HepG2 (cell line): ENCODE data around the gene ENO3. TPM values are rescaled to one million over a fixed set of nuclear protein-coding genes. Genes with fewer than 3 reads are reported as not detected.
A peak's percentile ranks its signal among the peaks of the same experiment; 100 is the strongest.

Source experiments
- CTCF ChIP-seq: sonication (generic); formaldehyde crosslinking; IDR thresholded peaks from 2 replicates; pipeline ENCODE4 v1.5.0; 2020; ENCODE audit warnings: mild to moderate bottlenecking, missing genetic modification reagents, moderate library complexity
- ETV6 ChIP-seq: sonication (generic); formaldehyde crosslinking; conservative IDR thresholded peaks from 2 replicates; pipeline ENCODE4 v1.4.0; 2020; ENCODE audit warnings: missing genetic modification reagents
- HNF4A ChIP-seq: sonication (generic); formaldehyde crosslinking; IDR thresholded peaks from 2 replicates; pipeline ENCODE4 v1.4.0; 2020; ENCODE audit warnings: missing genetic modification reagents
- IRF1 ChIP-seq: sonication (generic); formaldehyde crosslinking; IDR thresholded peaks from 2 replicates; pipeline ENCODE4 v1.4.0; 2020; ENCODE audit warnings: low read depth, mild to moderate bottlenecking, missing genetic modification reagents
- NRL ChIP-seq: sonication (generic); formaldehyde crosslinking; IDR thresholded peaks from 2 replicates; pipeline ENCODE4 v1.5.0; 2020; ENCODE audit warnings: missing genetic modification reagents, mild to moderate bottlenecking, moderate library complexity, borderline replicate concordance
- PCBP1 ChIP-seq: fragments of 200-400 bp; formaldehyde crosslinking; IDR thresholded peaks from 2 replicates; pipeline ENCODE4 v1.6.1; 2017; ENCODE audit warnings: mild to moderate bottlenecking, low read depth, low read length, borderline replicate concordance
- POGK ChIP-seq: sonication (generic); formaldehyde crosslinking; conservative IDR thresholded peaks from 2 replicates; pipeline ENCODE4 v1.8.0; 2022; ENCODE audit warnings: mild to moderate bottlenecking, moderate library complexity, missing genetic modification reagents
- POLR2AphosphoS5 ChIP-seq: IDR thresholded peaks from 2 replicates; pipeline ENCODE4 v1.6.1; 2012; ENCODE audit warnings: low read depth, low read length
- PRDM10 ChIP-seq: sonication (generic); formaldehyde crosslinking; IDR thresholded peaks from 2 replicates; pipeline ENCODE4 v1.4.0; 2020; ENCODE audit warnings: low read depth, missing genetic modification reagents
- RFXANK ChIP-seq: IDR thresholded peaks from 2 replicates; pipeline ENCODE4 v1.6.1; 2016
- SKI ChIP-seq: fragments of 450-650 bp; IDR thresholded peaks from one replicate; pipeline ENCODE4 v1.6.1; 2018; ENCODE audit warnings: mild to moderate bottlenecking; ENCODE audit not compliant: partially characterized antibody
- SOX6 ChIP-seq, 2 experiments: fragments of 450-650 bp in 1 of 2; sonication (generic) in 1 of 2; formaldehyde crosslinking in 1 of 2; IDR thresholded peaks; 2 replicates each; pipeline versions ENCODE4 v1.4.0 to v1.6.1; 2017 to 2020; ENCODE audit warnings: antibody characterized with exemption in 1 of 2, mild to moderate bottlenecking in 1 of 2, missing genetic modification reagents in 1 of 2
- THRA ChIP-seq: sonication (generic); formaldehyde crosslinking; IDR thresholded peaks from 2 replicates; pipeline ENCODE4 v1.4.0; 2020; ENCODE audit warnings: missing genetic modification reagents, borderline replicate concordance
- YEATS4 ChIP-seq: sonication (generic); formaldehyde crosslinking; IDR thresholded peaks from 2 replicates; pipeline ENCODE4 v1.4.0; 2020; ENCODE audit warnings: missing genetic modification reagents, borderline replicate concordance
- ZMAT3 ChIP-seq: sonication (generic); formaldehyde crosslinking; conservative IDR thresholded peaks from 2 replicates; pipeline ENCODE4 v1.7.0; 2021; ENCODE audit warnings: missing genetic modification reagents
- ZNF232 ChIP-seq: sonication (generic); formaldehyde crosslinking; IDR thresholded peaks from 2 replicates; pipeline ENCODE4 v1.4.0; 2020; ENCODE audit warnings: missing genetic modification reagents, borderline replicate concordance
- ZNF292 ChIP-seq: sonication (generic); formaldehyde crosslinking; IDR thresholded peaks from 2 replicates; pipeline ENCODE4 v1.8.1; 2022; ENCODE audit warnings: mild to moderate bottlenecking, low read depth, missing genetic modification reagents, borderline replicate concordance
- ZNF709 ChIP-seq: sonication (generic); formaldehyde crosslinking; IDR thresholded peaks from 2 replicates; pipeline ENCODE4 v1.5.0; 2020; ENCODE audit warnings: mild to moderate bottlenecking, missing genetic modification reagents
- polyA plus RNA-seq, 8 experiments: library from polyadenylated mRNA; depleted of rRNA in 3 of 8; stranded (reverse) in 7 of 8; unstranded in 1 of 8; fragments of >200 nt; fragmentation: Illumina TruSeq in 4 of 8; extraction: Trizol in 4 of 8; gene quantifications; 2 replicates each; pipeline versions ENCODE4 v1.2.1 to v1.2.3, GENCODE V29; 2011 to 2016; ENCODE audit warnings: low read depth in 4 of 8, missing spikeins in 1 of 8, mixed read lengths in 1 of 8; ENCODE audit not compliant: insufficient read depth in 1 of 8
- total RNA-seq, 5 experiments: library from RNA; depleted of rRNA; stranded (reverse); fragments of >200 nt; fragmentation: Illumina TruSeq; extraction: Trizol; gene quantifications; 2 replicates each; pipeline ENCODE4 v1.2.3, GENCODE V29; 2016; ENCODE audit warnings: low read depth in 1 of 5

ENO3 gene
- total and polyA plus RNA-seq, 2 of the 13 experiments (the other 11 are each of a cell fraction or from before 2014, with no cell fraction given) = 59.8 to 69.8 TPM

GRCh38 chr17:4950075-4950745, 709 bp upstream of the ENO3 start (continued):
- peak; percentile 3; the same call in 1 of the 2 replicates for TF ChIP-seq THRA (CRISPR knock-in tag)
- peak; percentile 66; the same call in 1 of the 2 replicates for TF ChIP-seq NRL (CRISPR knock-in tag)
- peak; percentile 24 for TF ChIP-seq SKI
- no peak for TF ChIP-seq HNF4A (CRISPR knock-in tag)
- no peak for TF ChIP-seq ETV6 (CRISPR knock-in tag)
- no peak for TF ChIP-seq SOX6 (IDR thresholded peaks at IDR 0.05)
- TF ChIP-seq SOX6 (CRISPR knock-in tag; IDR thresholded peaks at IDR 0.05) = peak; percentile 54
- no peak for TF ChIP-seq CTCF (CRISPR knock-in tag)
- 0 out of 2 replicates have a peak, but pooled peaks have one; percentile 9 for TF ChIP-seq ZNF709 (CRISPR knock-in tag)
- TF ChIP-seq PRDM10 (CRISPR knock-in tag) = no peak
- TF ChIP-seq ZMAT3 (CRISPR knock-in tag) = no peak
- peak; percentile 81; the same call in 1 of the 2 replicates for TF ChIP-seq PCBP1
- 0 out of 2 replicates have a peak, but pooled peaks have one; percentile 22 for TF ChIP-seq IRF1 (CRISPR knock-in tag)
- no peak for TF ChIP-seq RFXANK
- TF ChIP-seq POGK = no peak; the same call in 1 of the 2 replicates
- TF ChIP-seq POLR2AphosphoS5 = peak; percentile 40; the same call in 1 of the 2 replicates
- no peak for TF ChIP-seq ZNF292
- TF ChIP-seq YEATS4 (CRISPR knock-in tag) = no peak; the same call in 1 of the 2 replicates
- 0 out of 2 replicates have a peak, but pooled peaks have one; percentile 6 for TF ChIP-seq ZNF232 (CRISPR knock-in tag)
